Stimulated activated CD4-positive, alpha-beta T cell treated with anti-CD3 and anti-CD28 coated beads, TNF-alpha, amount 100 ng/mL, for 24 hours (primary cell): ENCODE results near the gene CFAP20DC.
"Not testable (repeated sequence)": the region's sequence is repeated elsewhere in the genome, so short reads cannot be mapped to it uniquely, and the experiment has no call there.

Source experiments
- DNase-seq, 3 experiments: peaks; one replicate each; pipeline ENCODE4 v3.0.0-alpha.2; 2020; ENCODE audit warnings: low read depth in 3 of 3

Gene CFAP20DC

DNA sequence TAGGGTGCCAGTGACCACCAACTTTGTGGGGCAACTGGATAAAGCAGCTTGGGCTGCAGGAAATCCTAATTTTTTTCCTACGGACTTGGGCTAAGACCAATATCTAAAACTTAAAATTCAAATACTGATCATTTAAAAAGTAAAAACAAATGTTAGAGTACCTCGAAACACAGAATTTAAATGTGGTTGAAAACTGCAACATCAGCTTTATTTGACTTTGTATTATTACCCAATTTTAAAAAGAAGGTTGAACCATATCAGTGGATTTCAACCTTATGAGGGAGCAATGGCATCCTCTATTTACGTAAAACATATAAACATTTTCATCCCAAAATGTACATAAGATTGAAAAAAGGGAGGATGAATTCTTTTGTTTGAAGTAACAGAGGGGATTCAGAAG lies 26.2 kb downstream of the CFAP20DC start:
- DNase-seq: no peak

- no peak for DNase-seq
Measured at GRCh38 chr3:59017617-59017984, 32.2 kb downstream of the CFAP20DC start.

DNA sequence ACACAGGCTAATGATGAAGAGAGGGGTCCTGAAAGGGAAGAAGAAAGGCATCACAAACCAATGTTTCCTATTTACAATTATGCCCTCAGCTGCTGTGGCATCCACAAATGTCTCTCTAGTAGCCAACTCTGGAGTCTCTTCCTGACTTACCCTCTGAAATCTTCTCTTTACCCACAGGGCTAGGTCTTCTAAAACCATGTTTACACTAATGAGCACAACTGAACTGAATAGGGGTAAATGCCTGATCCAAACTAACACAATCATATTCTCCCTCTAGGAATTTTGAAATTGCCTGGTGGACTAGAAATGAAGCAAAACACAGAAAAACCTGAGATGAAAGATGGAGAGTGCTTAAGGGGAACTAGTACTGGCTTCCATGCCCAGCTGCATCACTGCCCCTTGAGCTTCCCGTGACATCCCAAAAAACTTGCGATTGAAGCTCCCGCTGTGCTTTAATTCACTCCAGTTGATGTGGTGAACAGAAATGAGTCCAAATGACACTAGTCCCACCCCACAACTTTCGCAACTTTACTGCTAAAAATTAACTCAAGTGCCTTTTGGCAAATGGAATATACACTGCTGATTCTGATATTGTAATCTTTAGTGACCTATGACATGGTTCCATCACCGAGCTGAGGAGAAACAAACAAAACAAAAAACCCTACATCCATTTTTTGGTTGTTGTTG lies 32.8 kb downstream of the CFAP20DC start:
- DNase-seq: no peak

- no peak for DNase-seq
Measured at GRCh38 chr3:59013611-59014010, 36.2 kb downstream of the CFAP20DC start.

- no peak for DNase-seq
Measured at GRCh38 chr3:59006634-59007517, 42.9 kb downstream of the CFAP20DC start.

GRCh38 chr3:59001675-59002074 lies 48.1 kb downstream of the CFAP20DC start:
- DNase-seq: no peak

- DNase-seq: no peak
Measured at GRCh38 chr3:58999774-59000160, 50.1 kb downstream of the CFAP20DC start.

DNA sequence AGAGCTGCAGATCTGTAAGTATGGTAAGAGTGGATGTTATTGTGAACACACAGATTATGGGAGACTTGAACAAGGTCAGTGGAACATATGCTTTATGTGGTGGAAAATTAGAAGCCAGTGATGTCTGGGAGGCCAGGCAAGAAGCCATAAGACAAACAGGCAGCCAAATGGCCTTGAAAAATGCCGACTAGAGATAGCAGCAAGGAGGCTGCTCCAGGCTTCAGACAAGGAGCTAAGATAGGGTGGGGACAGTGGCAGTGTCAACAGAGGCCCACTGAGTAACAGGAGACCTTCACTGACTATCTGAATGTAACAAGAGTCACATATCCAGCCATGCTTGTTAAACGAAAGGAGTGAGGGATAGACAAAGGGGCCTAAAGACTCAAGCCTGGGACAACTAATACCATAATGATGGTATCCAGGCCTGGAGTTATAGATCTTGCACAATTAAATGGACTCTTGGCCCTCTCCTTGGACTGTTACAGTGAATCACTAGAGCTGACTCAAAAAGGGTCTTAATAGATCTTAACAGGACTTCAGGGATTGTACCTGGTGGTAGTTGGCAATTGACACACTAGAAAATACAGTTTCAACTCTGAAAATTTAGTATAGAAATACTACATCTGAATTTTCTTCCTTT lies 50.6 kb downstream of the CFAP20DC start:
- no peak for DNase-seq

DNA sequence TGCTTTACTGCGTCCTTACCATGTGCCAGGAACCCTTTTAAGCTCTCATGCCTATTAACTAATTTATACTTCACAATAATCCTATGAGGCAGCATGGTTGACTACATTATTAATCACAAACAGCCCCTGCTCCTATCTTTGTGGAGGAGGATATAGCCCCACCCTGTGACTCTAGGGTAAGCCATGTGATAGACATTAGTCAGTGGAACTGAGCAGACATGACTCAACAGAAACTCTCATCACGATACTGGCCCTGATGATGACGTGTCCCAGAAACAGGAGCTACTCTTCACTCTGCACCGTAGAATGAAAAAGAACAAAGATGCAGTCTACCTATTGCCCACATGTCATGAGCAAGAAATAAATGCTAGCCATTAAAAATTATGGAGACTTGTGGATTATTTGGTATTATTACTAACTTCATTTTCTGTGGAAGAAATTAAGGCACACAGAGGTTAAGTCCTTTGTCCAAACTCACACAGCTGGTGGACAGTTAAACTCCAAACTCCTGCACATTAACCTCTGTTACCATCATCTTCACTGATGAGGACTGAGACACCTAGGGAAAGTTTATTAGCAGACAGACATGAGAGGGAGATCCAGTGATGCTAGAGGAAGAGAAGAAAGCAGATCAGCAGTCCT lies 51.2 kb downstream of the CFAP20DC start:
- DNase-seq: peak in 2 of 3 experiments; percentile 2 to 7

DNA sequence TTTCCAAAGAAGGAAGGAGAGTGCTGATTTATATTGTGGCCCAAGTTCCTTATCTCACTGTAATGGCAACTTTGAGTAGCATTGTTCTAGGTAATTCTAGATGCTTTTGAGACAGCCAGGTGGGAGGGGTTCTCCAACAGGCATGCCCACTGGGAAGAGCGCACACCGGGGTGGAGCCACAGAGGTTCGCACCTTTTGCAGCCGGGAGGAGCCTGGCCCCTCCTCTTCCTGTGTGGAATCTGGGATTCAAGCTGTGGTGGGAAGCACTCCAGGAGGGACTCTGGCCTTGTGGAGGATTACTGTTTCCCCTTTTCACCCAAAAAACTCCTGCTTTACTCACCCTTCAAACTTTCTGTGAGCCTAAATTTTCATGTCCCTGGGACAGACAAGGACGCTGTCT lies 53.1 kb downstream of the CFAP20DC start:
- DNase-seq: no peak

- DNase-seq: no peak
Measured at GRCh38 chr3:58994746-58995330, 55.0 kb downstream of the CFAP20DC start.

DNA sequence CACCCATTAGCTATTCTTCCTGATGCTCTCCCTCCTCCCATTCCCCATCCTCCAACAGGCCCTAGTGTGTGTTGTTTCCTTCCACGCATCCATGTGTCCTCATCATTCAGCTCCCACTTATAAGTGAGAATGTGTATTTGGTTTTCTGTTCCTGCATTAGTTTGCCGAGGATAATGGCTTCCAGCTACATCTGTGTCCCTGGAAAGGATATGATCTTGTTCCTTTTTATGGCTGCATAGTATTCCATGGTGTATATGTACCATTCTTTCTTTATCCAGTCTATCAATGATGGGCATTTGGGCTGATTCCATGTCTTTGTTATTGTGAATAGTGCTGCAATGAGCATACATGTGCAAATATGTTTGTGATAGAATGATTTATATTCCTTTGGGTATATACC lies 56.3 kb downstream of the CFAP20DC start:
- DNase-seq: no peak

GRCh38 chr3:58991623-58992022 lies 58.2 kb downstream of the CFAP20DC start:
- no peak for DNase-seq

DNA sequence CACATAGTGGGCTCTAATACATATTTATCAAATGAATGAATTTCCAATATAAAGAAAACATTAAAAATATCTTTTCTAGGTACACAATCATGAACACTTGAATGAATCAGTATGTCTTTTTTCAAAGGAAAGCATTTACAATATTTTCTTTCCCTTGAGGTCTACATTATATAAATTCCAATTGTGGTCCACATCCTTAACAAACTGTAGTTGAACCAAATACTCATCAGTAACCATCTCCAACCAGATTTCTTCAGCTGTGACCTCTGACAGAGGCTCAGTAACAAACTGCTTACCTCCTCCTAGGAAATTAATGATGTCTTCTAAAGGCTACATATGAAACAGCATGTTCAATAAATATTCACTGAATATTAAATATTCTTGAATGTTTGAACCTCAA lies 58.8 kb downstream of the CFAP20DC start:
- no peak for DNase-seq

GRCh38 chr3:58989955-58990354 lies 59.9 kb downstream of the CFAP20DC start:
- DNase-seq: no peak

- no peak for DNase-seq
Measured at GRCh38 chr3:58989163-58989562, 60.7 kb downstream of the CFAP20DC start.

DNA sequence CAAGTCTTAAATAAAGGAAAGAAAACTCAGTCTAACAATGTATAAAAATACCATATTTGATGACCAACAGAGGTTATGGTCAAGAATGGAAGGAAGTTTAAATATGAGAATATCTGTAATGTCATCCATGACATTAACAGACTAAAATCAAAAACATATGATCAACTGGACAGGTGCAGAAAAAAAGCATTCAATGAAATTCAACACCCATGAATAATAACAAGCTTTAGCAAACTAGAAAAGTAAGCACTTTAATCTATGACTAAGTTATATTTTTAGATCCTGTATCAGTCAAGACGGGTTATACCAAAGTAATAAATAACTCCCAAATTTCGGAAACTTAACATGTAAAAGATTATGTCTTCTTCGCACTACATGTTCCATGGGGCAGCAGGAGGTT lies 61.8 kb downstream of the CFAP20DC start:
- no peak for DNase-seq

GRCh38 chr3:58986654-58987053 lies 63.2 kb downstream of the CFAP20DC start:
- DNase-seq: no peak

GRCh38 chr3:58979840-58980239 lies 70.0 kb downstream of the CFAP20DC start:
- no peak for DNase-seq

GRCh38 chr3:58973796-58974195 lies 76.0 kb downstream of the CFAP20DC start:
- no peak for DNase-seq

- DNase-seq: not testable (repeated sequence)
Measured at GRCh38 chr3:58967866-58968265, 82.0 kb downstream of the CFAP20DC start.

DNA sequence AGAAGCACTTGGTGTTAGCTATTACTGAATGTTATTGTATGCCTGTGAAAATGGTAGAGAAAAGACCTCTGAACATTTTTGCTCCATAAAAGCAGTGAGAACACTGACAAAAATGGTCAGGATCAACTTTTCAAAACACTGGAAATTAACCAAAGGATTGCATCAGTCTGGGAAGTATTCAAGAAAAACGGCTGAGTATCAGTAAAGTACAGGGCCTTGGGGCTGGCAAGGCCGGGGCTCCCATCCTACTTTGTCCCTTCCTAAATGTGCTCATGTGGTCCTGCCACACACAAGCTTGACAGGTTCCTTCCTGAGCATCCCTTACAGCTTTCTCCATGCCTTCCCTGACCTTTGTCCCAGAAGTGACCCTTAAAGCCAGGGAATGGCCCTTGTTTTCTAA lies 84.0 kb downstream of the CFAP20DC start:
- no peak for DNase-seq
